Neutrophil (primary cell): ENCODE results near the gene KRTCAP2.
"Not testable (repeated sequence)": the region's sequence is repeated elsewhere in the genome, so short reads cannot be mapped to it uniquely, and the experiment has no call there.

Source experiments
- H3K27ac ChIP-seq: fragments of 200-600 bp; sonication (generic); 2 replicates; pipeline ENCODE4 v1.5.1; 2016; ENCODE audit warnings: mild to moderate bottlenecking, moderate library complexity
- H3K27me3 ChIP-seq: fragments of 200-600 bp; sonication (generic); 2 replicates; pipeline ENCODE4 v1.6.0; 2016; ENCODE audit warnings: mild to moderate bottlenecking
- H3K36me3 ChIP-seq: fragments of 200-600 bp; sonication (generic); 2 replicates; pipeline ENCODE4 v1.5.1; 2017
- H3K4me1 ChIP-seq, 2 experiments: fragments of 200-600 bp in 1 of 2; sonication (generic) in 1 of 2; 1 replicate in 1 of 2; 2 replicates in 1 of 2; pipeline versions ENCODE4 v1.5.1 to v1.6.1; 2013 to 2016; ENCODE audit warnings: low read depth in 1 of 2, low read length in 1 of 2, mild to moderate bottlenecking in 1 of 2, moderate library complexity in 1 of 2; ENCODE audit not compliant: control insufficient read depth in 1 of 2, insufficient read depth in 1 of 2
- H3K4me3 ChIP-seq, 2 experiments: fragments of 200-600 bp in 1 of 2; sonication (generic) in 1 of 2; 1 replicate in 1 of 2; 2 replicates in 1 of 2; pipeline ENCODE4 v1.5.1; 2013 to 2016; ENCODE audit warnings: low read depth in 1 of 2, low read length in 1 of 2, mild to moderate bottlenecking in 1 of 2, moderate library complexity in 1 of 2
- H3K9me3 ChIP-seq: fragments of 200-600 bp; sonication (generic); 2 replicates; pipeline ENCODE4 v1.5.1; 2016
- CTCF ChIP-seq: fragments of 200-600 bp; sonication (generic); IDR thresholded peaks from 2 replicates; pipeline ENCODE4 v1.5.1; 2016; ENCODE audit warnings: antibody characterized with exemption

The KRTCAP2 gene

GRCh38 chr1:155191904-155192303, 18.8 kb upstream of the KRTCAP2 start:
- Histone ChIP-seq H3K4me1 (peaks cover 28 to 30% of the 10 kb centered on the region in 2 experiments), H3K9me3 (no peaks in the 10 kb centered on the region), H3K27me3 (peaks cover 41% of the 10 kb centered on the region), H3K27ac (no peak overlapping the region), H3K36me3 (peaks cover 2% of the 10 kb centered on the region), H3K4me3 (no peak overlapping the region)
- TF ChIP-seq CTCF = no peak

GRCh38 chr1:155189926-155190325, 16.8 kb upstream of the KRTCAP2 start:
- not testable (repeated sequence) for H3K9me3 ChIP-seq, H3K27ac ChIP-seq, H3K4me3 ChIP-seq, H3K36me3 ChIP-seq
- Histone ChIP-seq H3K4me1 (peaks cover 26 to 27% of the 10 kb centered on the region in 2 experiments), H3K27me3 (peaks cover 29% of the 10 kb centered on the region)

GRCh38 chr1:155188268-155188667, 15.2 kb upstream of the KRTCAP2 start:
- no peak overlapping the region for H3K27ac ChIP-seq
- peaks cover 12% of the 10 kb centered on the region for H3K27me3 ChIP-seq
- no peaks in the 10 kb centered on the region for H3K36me3 ChIP-seq
- TF ChIP-seq CTCF = no peak
- H3K4me1 ChIP-seq = peaks cover 9 to 11% of the 10 kb centered on the region in 2 experiments
- no peak overlapping the region for H3K4me3 ChIP-seq
- H3K9me3 ChIP-seq = no peaks in the 10 kb centered on the region

GRCh38 chr1:155187456-155187891, 14.4 kb upstream of the KRTCAP2 start:
- H3K36me3 ChIP-seq = no peaks in the 10 kb centered on the region
- H3K27me3 ChIP-seq = peaks cover 4% of the 10 kb centered on the region
- TF ChIP-seq CTCF = no peak
- H3K9me3 ChIP-seq = no peaks in the 10 kb centered on the region
- no peak overlapping the region for H3K27ac ChIP-seq
- peaks cover 1 to 3% of the 10 kb centered on the region in 2 experiments for H3K4me1 ChIP-seq
- H3K4me3 ChIP-seq = no peak overlapping the region

GRCh38 chr1:155186794-155187455, 13.8 kb upstream of the KRTCAP2 start:
- no peak for TF ChIP-seq CTCF
- Histone ChIP-seq H3K4me1 (no peaks in the 10 kb centered on the region), H3K4me3 (no peak overlapping the region), H3K27ac (no peak overlapping the region), H3K36me3 (no peaks in the 10 kb centered on the region), H3K27me3 (no peaks in the 10 kb centered on the region), H3K9me3 (no peaks in the 10 kb centered on the region)

GRCh38 chr1:155186067-155186793, 13.1 kb upstream of the KRTCAP2 start:
- H3K4me3 ChIP-seq = no peak overlapping the region
- TF ChIP-seq CTCF = no peak
- H3K27ac ChIP-seq = no peak overlapping the region
- no peaks in the 10 kb centered on the region for H3K9me3 ChIP-seq
- H3K36me3 ChIP-seq = no peaks in the 10 kb centered on the region
- no peaks in the 10 kb centered on the region for H3K4me1 ChIP-seq
- no peaks in the 10 kb centered on the region for H3K27me3 ChIP-seq
